Osteoblast (primary cell): Measurements from ENCODE around the gene KBTBD12. TPM values are rescaled to one million over a fixed set of nuclear protein-coding genes. Genes with fewer than 3 reads are reported as not detected.

Experiments used
- DNase-seq: peaks from one replicate; pipeline ENCODE4 v3.0.0; 2011; ENCODE audit warnings: low spot score, mixed read lengths; ENCODE audit not compliant: insufficient read length; ENCODE audit errors: missing footprints
- H2AFZ ChIP-seq: 2 replicates; pipeline ENCODE4 v1.6.0; 2011; ENCODE audit warnings: mild to moderate bottlenecking, low read length
- H3K27ac ChIP-seq: 2 replicates; pipeline ENCODE4 v1.5.1; 2011; ENCODE audit warnings: mild to moderate bottlenecking, low read depth, low read length, moderate library complexity
- H3K27me3 ChIP-seq: 2 replicates; pipeline ENCODE4 v1.6.0; 2012; ENCODE audit warnings: mild to moderate bottlenecking, control low read depth, inconsistent platforms, low read length, moderate library complexity; ENCODE audit not compliant: insufficient read depth
- H3K36me3 ChIP-seq: 2 replicates; pipeline ENCODE4 v1.5.1; 2011; ENCODE audit warnings: mild to moderate bottlenecking, low read length, control low read depth, moderate library complexity; ENCODE audit not compliant: insufficient read depth
- H3K4me1 ChIP-seq: 2 replicates; pipeline ENCODE4 v1.5.1; 2011; ENCODE audit warnings: mild to moderate bottlenecking, low read length, control low read depth, moderate library complexity; ENCODE audit not compliant: insufficient read depth
- H3K4me2 ChIP-seq: 2 replicates; pipeline ENCODE4 v1.6.0; 2011; ENCODE audit warnings: mild to moderate bottlenecking, low read length; ENCODE audit not compliant: insufficient read depth
- H3K4me3 ChIP-seq: fragments of 200-600 bp; sonication (generic); 3 replicates; pipeline ENCODE4 v1.5.1; 2012; ENCODE audit warnings: mild to moderate bottlenecking, low read length, inconsistent platforms; ENCODE audit not compliant: insufficient read depth
- H3K79me2 ChIP-seq: 2 replicates; pipeline ENCODE4 v1.6.0; 2012; ENCODE audit warnings: mild to moderate bottlenecking, low read length, control low read depth, inconsistent platforms; ENCODE audit not compliant: insufficient read depth
- H3K9me3 ChIP-seq: 2 replicates; pipeline ENCODE4 v1.5.1; 2011; ENCODE audit warnings: low read depth, low read length, control low read depth
- H4K20me1 ChIP-seq: 2 replicates; pipeline ENCODE4 v1.6.0; 2012; ENCODE audit warnings: mild to moderate bottlenecking, low read length, control low read depth; ENCODE audit not compliant: insufficient read depth
- CTCF ChIP-seq: IDR thresholded peaks from 2 replicates; pipeline ENCODE4 v1.5.1; 2011; ENCODE audit warnings: mild to moderate bottlenecking, low read depth, low read length, moderate library complexity; ENCODE audit errors: extremely low read depth
- total RNA-seq: library from RNA; depleted of rRNA; stranded (reverse); fragments of >200 nt; gene quantifications from 2 replicates; pipeline ENCODE4 v1.2.3, GENCODE V29; 2012

Gene KBTBD12
- total RNA-seq, 1 donor, result not detected

GRCh38 chr3:128014548-128014947 is 99.5 kb downstream of the KBTBD12 start:
- no peak overlapping the region for H3K27ac ChIP-seq
- DNase-seq, result no peak
- no peaks in the 10 kb centered on the region for H3K79me2 ChIP-seq
- H3K27me3 ChIP-seq, result peaks cover 9% of the 10 kb centered on the region
- no peaks in the 10 kb centered on the region for H3K9me3 ChIP-seq
- TF ChIP-seq CTCF, result no peak
- no peaks in the 10 kb centered on the region for H3K4me1 ChIP-seq
- no peaks in the 10 kb centered on the region for H3K36me3 ChIP-seq
- no peak overlapping the region for H3K4me2 ChIP-seq
- H3K4me3 ChIP-seq, result no peak overlapping the region
- no peaks in the 10 kb centered on the region for H4K20me1 ChIP-seq
- no peak overlapping the region for H2AFZ ChIP-seq

GRCh38 chr3:128016502-128016901 is 101.5 kb downstream of the KBTBD12 start:
- Histone ChIP-seq H3K9me3 (no peaks in the 10 kb centered on the region), H3K4me1 (no peaks in the 10 kb centered on the region), H3K79me2 (no peaks in the 10 kb centered on the region), H3K27me3 (peaks cover under 1% of the 10 kb centered on the region), H2AFZ (no peak overlapping the region), H4K20me1 (no peaks in the 10 kb centered on the region), H3K27ac (no peak overlapping the region), H3K4me3 (no peak overlapping the region), H3K4me2 (no peak overlapping the region), H3K36me3 (no peaks in the 10 kb centered on the region)
- no peak for DNase-seq
- no peak for TF ChIP-seq CTCF

DNA sequence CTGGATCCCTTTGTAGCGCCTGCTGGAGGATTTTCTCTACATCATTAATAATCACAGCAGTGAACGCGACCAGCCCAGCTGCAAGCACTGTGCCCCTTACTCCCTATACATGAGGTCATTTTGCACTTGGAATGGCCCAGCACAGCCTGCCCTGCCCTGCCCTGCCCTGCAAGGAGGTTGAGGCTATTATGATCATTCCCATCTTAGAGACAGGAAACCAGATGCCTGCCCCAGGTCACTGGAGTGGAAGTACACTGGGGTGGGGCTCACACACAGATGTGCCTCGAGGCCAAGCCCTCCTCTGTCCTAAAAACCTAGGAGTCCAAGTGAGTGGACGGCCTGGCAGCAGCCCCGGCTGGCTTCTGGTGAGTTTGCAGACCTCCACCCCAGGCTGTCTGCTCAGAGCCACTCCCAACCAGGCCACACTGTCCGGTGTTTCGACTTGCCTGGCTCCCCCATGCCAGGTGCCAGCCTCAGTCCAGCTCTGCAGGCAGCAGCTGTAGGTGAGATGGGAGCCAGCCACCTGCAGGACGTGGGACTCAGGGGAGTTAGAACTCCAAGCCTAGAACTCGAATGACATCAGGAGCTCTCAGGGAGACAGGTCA is 106.8 kb downstream of the KBTBD12 start:
- Histone ChIP-seq H4K20me1 (no peaks in the 10 kb centered on the region), H3K4me1 (no peaks in the 10 kb centered on the region), H3K4me3 (no peak overlapping the region), H3K9me3 (no peaks in the 10 kb centered on the region), H3K4me2 (no peak overlapping the region), H3K36me3 (no peaks in the 10 kb centered on the region), H3K27ac (no peak overlapping the region), H3K27me3 (peaks cover 23% of the 10 kb centered on the region), H2AFZ (no peak overlapping the region), H3K79me2 (no peaks in the 10 kb centered on the region)
- no peak for DNase-seq
- no peak for TF ChIP-seq CTCF

DNA sequence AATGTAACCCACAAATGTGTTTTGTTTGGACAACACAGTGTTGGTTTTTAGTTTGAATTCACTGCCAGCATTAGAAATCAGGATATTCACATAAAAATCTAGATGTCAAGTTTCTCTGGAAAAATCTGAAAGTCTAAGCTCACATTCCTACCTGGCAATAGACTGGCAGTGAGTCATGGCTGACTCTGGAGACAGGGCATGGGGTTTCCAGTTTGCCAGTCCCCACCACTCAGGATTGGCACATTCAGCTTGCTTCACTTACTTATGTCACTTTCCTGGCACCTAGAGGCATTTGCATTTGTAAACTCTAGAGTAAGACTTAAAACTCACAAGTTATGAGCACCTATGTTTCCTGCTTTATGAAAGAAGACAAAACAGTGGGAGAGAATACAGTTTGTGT is 118.1 kb downstream of the KBTBD12 start:
- Histone ChIP-seq H3K27ac (no peak overlapping the region), H3K4me1 (no peaks in the 10 kb centered on the region), H3K9me3 (no peaks in the 10 kb centered on the region), H4K20me1 (no peaks in the 10 kb centered on the region), H3K27me3 (peaks cover 15% of the 10 kb centered on the region), H3K4me3 (no peak overlapping the region), H3K79me2 (no peaks in the 10 kb centered on the region), H2AFZ (no peak overlapping the region), H3K36me3 (no peaks in the 10 kb centered on the region), H3K4me2 (no peak overlapping the region)
- DNase-seq, result no peak
- no peak for TF ChIP-seq CTCF
